ENCODE results near the gene HAPSTR1.

DNA sequence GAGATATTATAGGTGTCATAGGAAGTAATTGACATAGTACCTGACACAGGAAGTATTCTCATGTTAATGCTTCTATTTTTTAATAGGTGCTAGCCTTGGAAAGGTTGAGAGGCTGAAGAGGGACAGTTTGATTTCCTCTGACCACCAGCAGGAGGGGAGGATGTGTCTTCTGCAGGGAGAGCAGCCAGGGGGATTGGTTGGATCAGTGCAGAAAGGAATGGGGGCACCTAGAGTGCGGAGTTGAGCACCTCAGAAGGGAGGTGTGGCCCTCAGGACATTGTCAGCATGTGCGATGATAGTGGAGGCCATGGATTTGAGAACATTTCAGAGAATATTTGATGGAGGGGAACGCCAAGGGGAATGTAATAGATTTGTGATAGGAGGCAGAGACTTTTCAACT, 23.4 kb downstream of the HAPSTR1 start:
- TF ChIP-seq CTCF (conservative IDR thresholded peaks at IDR 0.05) (no peak), EZH2 (IDR thresholded peaks at IDR 0.05; ENCODE audit: low read depth) (no peak)

Data from PC-9 (cell line).